LNCaP clone FGC (cell line): ENCODE measurements around the gene SH2D3A.
"Not testable (repeated sequence)": the region's sequence is repeated elsewhere in the genome, so short reads cannot be mapped to it uniquely, and the experiment has no call there.

Experiments used
- DNase-seq: peaks from one replicate; pipeline ENCODE4 v3.0.0-alpha.2; 2011; ENCODE audit warnings: low read depth
- H3K4me3 ChIP-seq: 2 replicates; pipeline ENCODE4 v1.5.1; 2011; ENCODE audit warnings: mild to moderate bottlenecking, low read depth, low read length, control low read depth
- CTCF ChIP-seq: IDR thresholded peaks from 2 replicates; pipeline ENCODE4 v1.5.1; 2012; ENCODE audit warnings: mild to moderate bottlenecking; ENCODE audit not compliant: control insufficient read depth, insufficient read depth; ENCODE audit errors: extremely low read depth

The SH2D3A gene

GRCh38 chr19:6800991-6801484 lies 33.8 kb upstream of the SH2D3A start:
- DNase-seq: no peak
- no peak overlapping the region for H3K4me3 ChIP-seq
- TF ChIP-seq CTCF: no peak

- DNase-seq, H3K4me3 ChIP-seq: not testable (repeated sequence)
These were observed 33.0 kb upstream of the SH2D3A start for GRCh38 chr19:6800160-6800790.

GRCh38 chr19:6797646-6798045 lies 30.4 kb upstream of the SH2D3A start:
- no peak overlapping the region for H3K4me3 ChIP-seq
- TF ChIP-seq CTCF: no peak
- DNase-seq: no peak

- DNase-seq: no peak
- H3K4me3 ChIP-seq: no peak overlapping the region
- TF ChIP-seq CTCF: no peak
These were observed 29.0 kb upstream of the SH2D3A start for GRCh38 chr19:6796278-6796677.

GRCh38 chr19:6794686-6795431 lies 27.6 kb upstream of the SH2D3A start:
- no peak for DNase-seq
- no peak for TF ChIP-seq CTCF
- no peak overlapping the region for H3K4me3 ChIP-seq

GRCh38 chr19:6793973-6794372 lies 26.7 kb upstream of the SH2D3A start:
- no peak overlapping the region for H3K4me3 ChIP-seq
- TF ChIP-seq CTCF: no peak
- DNase-seq: no peak

GRCh38 chr19:6793411-6793810 lies 26.2 kb upstream of the SH2D3A start:
- H3K4me3 ChIP-seq: no peak overlapping the region
- TF ChIP-seq CTCF: no peak
- peak; percentile 57 for DNase-seq
